Naive thymus-derived CD4-positive, alpha-beta T cell (primary cell): ENCODE data around the gene LCN1. TPM values are rescaled to one million over a fixed set of nuclear protein-coding genes. Genes with fewer than 3 reads are reported as not detected.

Experiments used
- ATAC-seq: fragments of 150-1000 bp; cut with Tn5 transposase; 2 replicates; pipeline ENCODE4 v1.10.0; 2021; ENCODE audit warnings: mild to moderate bottlenecking, moderate library complexity
- CTCF ChIA-PET: fragments of 350-600 bp; sonication (Branson Sonifier 250); formaldehyde crosslinking; loops from one replicate; lab custom pipeline; 2021; ENCODE audit warnings: antibody characterized with exemption; lab: Charles Lee
- POLR2A ChIA-PET: fragments of 350-600 bp; sonication (Branson Sonifier 250); formaldehyde crosslinking; loops from one replicate; lab custom pipeline; 2021; ENCODE audit warnings: antibody characterized with exemption, inconsistent platforms; lab: Charles Lee
- DNase-seq, 9 donors: peaks; one replicate each; pipeline versions ENCODE4 v3.0.0 to v3.0.0-alpha.2; 2020 to 2022; ENCODE audit warnings: mixed read lengths in 1 of 9
- H3K27ac ChIP-seq: one replicate; pipeline ENCODE4 v1.7.0; 2013; ENCODE audit warnings: mild to moderate bottlenecking, low read depth, low read length, moderate library complexity
- H3K27me3 ChIP-seq, 2 donors: one replicate each; pipeline ENCODE4 v1.7.0; 2013; ENCODE audit warnings: low read length in 2 of 2, mild to moderate bottlenecking in 2 of 2, moderate library complexity in 2 of 2; ENCODE audit not compliant: control insufficient read depth in 2 of 2, insufficient read depth in 2 of 2
- H3K36me3 ChIP-seq, 3 experiments: 1 replicate in 2 of 3; 2 replicates in 1 of 3; pipeline ENCODE4 v1.7.0; 2013; ENCODE audit warnings: low read length in 3 of 3, mild to moderate bottlenecking in 3 of 3, moderate library complexity in 1 of 3; ENCODE audit not compliant: insufficient read depth in 3 of 3, control insufficient read depth in 2 of 3
- H3K4me1 ChIP-seq, 2 donors: one replicate each; pipeline ENCODE4 v1.7.0; 2013; ENCODE audit warnings: low read length in 2 of 2, mild to moderate bottlenecking in 2 of 2, moderate library complexity in 1 of 2; ENCODE audit not compliant: control insufficient read depth in 2 of 2, insufficient read depth in 2 of 2
- H3K4me3 ChIP-seq: 2 replicates; pipeline ENCODE4 v1.7.0; 2013; ENCODE audit warnings: mild to moderate bottlenecking, low read length
- H3K9me3 ChIP-seq, 3 experiments: 1 replicate in 2 of 3; 2 replicates in 1 of 3; pipeline ENCODE4 v1.7.0; 2013; ENCODE audit warnings: low read length in 3 of 3; ENCODE audit not compliant: control insufficient read depth in 2 of 3
- H3K27ac Mint-ChIP-seq, 9 donors: one replicate each; pipeline ENCODE4 v1.8.0; 2020 to 2022; ENCODE audit warnings: mixed read lengths in 9 of 9, mild to moderate bottlenecking in 8 of 9, moderate library complexity in 5 of 9, inconsistent platforms in 2 of 9
- H3K27me3 Mint-ChIP-seq, 5 donors: one replicate each; pipeline ENCODE4 v1.8.0; 2021 to 2022; ENCODE audit warnings: mixed read lengths in 5 of 5, mild to moderate bottlenecking in 1 of 5
- H3K36me3 Mint-ChIP-seq, 5 donors: one replicate each; pipeline ENCODE4 v1.8.0; 2020 to 2022; ENCODE audit warnings: mixed read lengths in 5 of 5, mild to moderate bottlenecking in 3 of 5, inconsistent platforms in 1 of 5
- H3K4me1 Mint-ChIP-seq, 7 donors: one replicate each; pipeline ENCODE4 v1.8.0; 2020 to 2022; ENCODE audit warnings: mixed read lengths in 7 of 7, mild to moderate bottlenecking in 3 of 7, inconsistent platforms in 1 of 7
- H3K4me3 Mint-ChIP-seq, 10 donors: one replicate each; pipeline ENCODE4 v1.8.0; 2020 to 2022; ENCODE audit warnings: mild to moderate bottlenecking in 10 of 10, mixed read lengths in 10 of 10, moderate library complexity in 6 of 10, inconsistent platforms in 2 of 10
- H3K9me3 Mint-ChIP-seq, 11 donors: one replicate each; pipeline ENCODE4 v1.8.0; 2020 to 2022; ENCODE audit warnings: mixed read lengths in 11 of 11, mild to moderate bottlenecking in 4 of 11, inconsistent platforms in 1 of 11, moderate library complexity in 1 of 11
- intact Hi-C, 2 donors: fragments of 100-400 bp; cut with micrococcal nuclease; formaldehyde crosslinking; loops; one replicate each; pipeline ENCODE4 v1.15.1; 2023
- polyA plus RNA-seq, 2 donors: library from polyadenylated mRNA; unstranded; fragments of 300-500 nt; fragmentation: Illumina TruSeq; gene quantifications; one replicate each; pipeline ENCODE4 v1.2.3, GENCODE V29; 2021
- total RNA-seq, 6 experiments: library from RNA in 5 of 6; stranded (reverse) in 5 of 6; gene quantifications; 1 replicate in 5 of 6; 2 replicates in 1 of 6; pipeline ENCODE4 v1.2.3 and lab custom pipeline; 2021 to 2026

The LCN1 gene
- total and polyA plus RNA-seq, 7 experiments from 2014 or later: not detected

DNA sequence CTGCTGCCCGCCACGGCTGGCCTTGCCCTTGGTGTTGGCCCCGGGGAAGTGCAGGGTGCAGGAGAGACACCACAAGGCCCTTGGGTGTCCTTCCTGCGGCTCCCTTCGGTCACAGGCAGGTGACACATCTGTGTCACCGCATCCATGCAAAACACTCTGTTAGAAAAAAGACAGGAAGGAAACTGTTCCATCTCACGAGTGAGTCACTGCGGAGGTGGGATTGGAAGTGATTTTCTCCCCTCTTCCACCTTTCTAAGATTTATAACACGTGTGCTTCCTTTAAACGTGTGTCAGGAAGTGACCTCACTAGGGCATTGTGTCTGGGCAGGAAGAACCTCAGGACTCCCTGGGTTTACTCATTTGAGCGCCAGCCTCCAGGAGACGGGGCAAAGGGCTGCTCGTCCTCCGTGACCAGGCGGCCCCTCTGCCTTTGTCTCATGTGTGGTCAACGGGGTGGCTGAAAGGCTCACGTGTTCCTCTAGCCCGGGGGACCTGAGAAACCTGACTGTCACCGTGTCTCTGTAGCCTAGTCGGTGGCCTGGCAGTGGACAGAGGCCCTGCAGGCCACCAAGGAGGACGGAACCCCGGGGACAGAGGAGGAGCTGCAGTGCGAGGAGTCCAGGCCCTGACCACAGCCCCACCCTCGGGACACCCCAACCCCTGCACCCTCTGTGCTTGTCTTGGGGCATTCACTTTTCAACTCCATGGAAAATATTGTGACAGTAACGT lies 4.9 kb upstream of the LCN1 start:
- Mint-ChIP-seq H3K36me3 (no peaks in the 10 kb centered on the region), H3K27ac (no peak overlapping the region), H3K4me3 (no peak overlapping the region), H3K4me1 (peaks cover 0 to 13% (median 0%) of the 10 kb centered on the region in 7 donors), H3K9me3 (no peaks in the 10 kb centered on the region), H3K27me3 (peaks cover 0 to 14% (median 10%) of the 10 kb centered on the region in 5 donors)
- Histone ChIP-seq H3K36me3 (no peaks in the 10 kb centered on the region), H3K9me3 (no peaks in the 10 kb centered on the region), H3K4me1 (no peaks in the 10 kb centered on the region), H3K27ac (no peak overlapping the region), H3K27me3 (no peaks in the 10 kb centered on the region), H3K4me3 (no peak overlapping the region)
- CTCF ChIA-PET: no interaction called here
- POLR2A ChIA-PET: no interaction called here
- intact Hi-C loops: no loop called here
- DNase-seq (no peak), ATAC-seq (no peak)

- no peak for DNase-seq
- H3K27me3 ChIP-seq: no peaks in the 10 kb centered on the region
- CTCF ChIA-PET: interaction anchor here (1.1 kb wide), 1 partner anchor 18 kb away, joined by 3 read pairs; a partner anchor contains a TSS
Measured at GRCh38 chr9:135517407-135517822, 3.8 kb upstream of the LCN1 start.

DNA sequence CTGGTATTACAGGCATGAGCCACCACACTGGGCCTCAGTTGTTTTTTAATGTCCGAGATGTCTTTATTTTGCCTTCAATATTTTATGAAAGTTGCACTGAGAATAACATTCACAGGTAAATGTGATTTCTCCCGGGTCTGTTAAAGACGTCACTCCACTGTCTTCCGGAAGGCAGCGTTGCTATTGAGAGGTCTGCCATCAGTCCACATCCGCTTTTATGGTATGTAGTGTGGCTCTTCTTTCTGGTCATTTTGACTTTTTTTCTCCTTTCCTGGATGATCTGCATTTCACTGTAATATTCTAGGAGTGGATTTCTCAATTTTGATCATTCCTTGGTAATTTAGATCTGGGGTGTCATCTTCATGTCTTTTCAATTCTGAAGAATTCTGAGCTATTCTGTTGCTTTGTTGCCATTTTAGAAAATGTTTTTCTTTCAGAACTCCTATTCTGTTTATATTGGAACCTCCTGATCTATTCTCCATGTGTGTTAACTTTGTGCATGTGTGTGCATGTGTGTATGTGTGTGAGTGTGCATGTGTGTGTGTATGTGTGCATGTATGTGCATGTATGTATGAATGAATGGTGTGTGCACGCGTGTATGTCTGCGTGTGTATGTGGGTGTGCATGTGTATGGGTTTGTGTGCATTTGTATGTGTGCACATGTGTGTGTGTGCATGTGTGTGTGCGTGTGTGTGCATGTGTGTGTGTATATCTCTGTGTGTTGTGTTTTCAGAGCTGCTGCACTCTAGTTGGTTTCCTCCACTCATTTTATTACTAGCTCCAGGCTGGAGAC lies 1.9 kb upstream of the LCN1 start:
- no peaks in the 10 kb centered on the region for H3K36me3 Mint-ChIP-seq
- H3K4me1 ChIP-seq: no peaks in the 10 kb centered on the region
- POLR2A ChIA-PET: no interaction called here
- ATAC-seq (no peak), DNase-seq (no peak)
- intact Hi-C loops: no loop called here
- H3K9me3 ChIP-seq: no peaks in the 10 kb centered on the region
- H3K4me1 Mint-ChIP-seq: peaks cover 0 to 5% (median 0%) of the 10 kb centered on the region in 7 donors
- no peaks in the 10 kb centered on the region for H3K36me3 ChIP-seq
- no peak overlapping the region for H3K27ac Mint-ChIP-seq
- no peak overlapping the region for H3K27ac ChIP-seq
- H3K27me3 ChIP-seq: no peaks in the 10 kb centered on the region
- CTCF ChIA-PET: no interaction called here
- no peaks in the 10 kb centered on the region for H3K9me3 Mint-ChIP-seq
- H3K4me3 ChIP-seq: no peak overlapping the region
- peaks cover 0 to 18% (median 10%) of the 10 kb centered on the region in 5 donors for H3K27me3 Mint-ChIP-seq
- no peak overlapping the region for H3K4me3 Mint-ChIP-seq

More at GRCh38 chr9:135517407-135517822, 3.8 kb upstream of the LCN1 start:
- intact Hi-C loops: no loop called here
- Histone ChIP-seq H3K4me1 (no peaks in the 10 kb centered on the region), H3K4me3 (no peak overlapping the region), H3K27ac (no peak overlapping the region), H3K36me3 (no peaks in the 10 kb centered on the region), H3K9me3 (no peaks in the 10 kb centered on the region)
- Mint-ChIP-seq H3K4me3 (no peak overlapping the region), H3K27me3 (peaks cover 0 to 16% (median 10%) of the 10 kb centered on the region in 5 donors), H3K36me3 (no peaks in the 10 kb centered on the region), H3K9me3 (no peaks in the 10 kb centered on the region), H3K4me1 (peaks cover 0 to 9% (median 0%) of the 10 kb centered on the region in 7 donors), H3K27ac (no peak overlapping the region)
- POLR2A ChIA-PET: no interaction called here
- ATAC-seq: no peak

- Mint-ChIP-seq H3K4me3 (no peak overlapping the region), H3K36me3 (no peaks in the 10 kb centered on the region), H3K27ac (no peak overlapping the region), H3K9me3 (no peaks in the 10 kb centered on the region), H3K27me3 (peaks cover 0 to 18% (median 10%) of the 10 kb centered on the region in 5 donors), H3K4me1 (no peaks in the 10 kb centered on the region)
- intact Hi-C loops: no loop called here
- ChIA-PET CTCF (no interaction called here), POLR2A (no interaction called here)
- Histone ChIP-seq H3K9me3 (no peaks in the 10 kb centered on the region), H3K27me3 (no peaks in the 10 kb centered on the region), H3K4me1 (no peaks in the 10 kb centered on the region), H3K4me3 (no peak overlapping the region), H3K36me3 (no peaks in the 10 kb centered on the region), H3K27ac (no peak overlapping the region)
- no peak for DNase-seq
- ATAC-seq: no peak
Measured at GRCh38 chr9:135521608-135522095, 412 bp downstream of the LCN1 start.

GRCh38 chr9:135522137-135522877 lies 1.1 kb downstream of the LCN1 start:
- Mint-ChIP-seq H3K27ac (no peak overlapping the region), H3K36me3 (no peaks in the 10 kb centered on the region), H3K4me1 (no peaks in the 10 kb centered on the region), H3K4me3 (no peak overlapping the region), H3K9me3 (no peaks in the 10 kb centered on the region), H3K27me3 (peaks cover 0 to 17% (median 10%) of the 10 kb centered on the region in 5 donors)
- POLR2A ChIA-PET: interaction anchor here (0.7 kb wide), 1 partner anchor 87 kb away, joined by 3 read pairs; no protein-coding TSS in a partner anchor
- ATAC-seq (no peak), DNase-seq (no peak)
- no peaks in the 10 kb centered on the region for H3K4me1 ChIP-seq
- CTCF ChIA-PET: no interaction called here
- H3K27ac ChIP-seq: no peak overlapping the region
- no peaks in the 10 kb centered on the region for H3K27me3 ChIP-seq
- no peaks in the 10 kb centered on the region for H3K36me3 ChIP-seq
- intact Hi-C loops: no loop called here
- no peaks in the 10 kb centered on the region for H3K9me3 ChIP-seq
- no peak overlapping the region for H3K4me3 ChIP-seq

DNA sequence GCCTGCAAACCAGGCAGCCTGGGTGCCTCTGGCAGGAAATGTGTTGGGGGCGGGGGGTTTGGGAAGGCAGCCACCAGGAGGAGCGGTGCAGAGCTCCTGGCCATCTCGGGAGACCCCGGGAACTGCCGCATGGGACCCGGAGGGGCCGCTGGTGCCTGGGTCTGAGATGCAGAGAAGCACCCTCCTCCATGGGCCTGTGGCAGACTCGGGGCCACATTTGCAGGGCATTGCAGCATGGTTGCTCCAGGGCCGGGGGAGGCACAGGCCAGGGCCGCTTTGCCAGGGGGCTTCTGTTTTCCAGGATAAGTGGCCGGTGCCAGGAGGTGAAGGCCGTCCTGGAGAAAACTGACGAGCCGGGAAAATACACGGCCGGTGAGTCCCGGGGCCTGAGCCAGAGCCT lies 1.7 kb downstream of the LCN1 start:
- Histone ChIP-seq H3K27me3 (no peaks in the 10 kb centered on the region), H3K9me3 (no peaks in the 10 kb centered on the region), H3K27ac (no peak overlapping the region), H3K4me3 (no peak overlapping the region), H3K4me1 (no peaks in the 10 kb centered on the region), H3K36me3 (no peaks in the 10 kb centered on the region)
- Mint-ChIP-seq H3K27ac (no peak overlapping the region), H3K9me3 (no peaks in the 10 kb centered on the region), H3K4me1 (no peaks in the 10 kb centered on the region), H3K4me3 (no peak overlapping the region), H3K36me3 (no peaks in the 10 kb centered on the region), H3K27me3 (peaks cover 0 to 11% (median 10%) of the 10 kb centered on the region in 5 donors)
- DNase-seq: no peak
- ChIA-PET POLR2A (interaction anchor here (0.7 kb wide), 1 partner anchor 87 kb away, joined by 3 read pairs; no protein-coding TSS in a partner anchor), CTCF (no interaction called here)
- intact Hi-C loops: no loop called here
- no peak for ATAC-seq
